Neural progenitor cell (in vitro differentiated cells): ENCODE data around the gene PPP1R9B. TPM values are rescaled to one million over a fixed set of nuclear protein-coding genes. Genes with fewer than 3 reads are reported as not detected.

Experiments used
- DNase-seq: peaks from one replicate; pipeline ENCODE4 v3.0.0-alpha.2; 2016; ENCODE audit warnings: low spot score
- H2AFZ ChIP-seq: fragments of 200-600 bp; sonication (generic); replicated peaks from 2 replicates; pipeline ENCODE4 v1.6.1; 2016; ENCODE audit warnings: antibody characterized with exemption
- H3F3A ChIP-seq: fragments of 200-600 bp; sonication (generic); 2 replicates; pipeline ENCODE4 v1.6.1; 2016; ENCODE audit warnings: antibody characterized with exemption, low read depth
- H3K27ac ChIP-seq: fragments of 200-600 bp; sonication (generic); 2 replicates; pipeline ENCODE4 v1.5.1; 2016; ENCODE audit warnings: mild to moderate bottlenecking
- H3K27me3 ChIP-seq: fragments of 200-600 bp; sonication (generic); 2 replicates; pipeline ENCODE4 v1.6.1; 2016; ENCODE audit warnings: mild to moderate bottlenecking, moderate library complexity
- H3K36me3 ChIP-seq: fragments of 200-600 bp; sonication (generic); 2 replicates; pipeline ENCODE4 v1.5.1; 2016
- H3K4me1 ChIP-seq: fragments of 200-600 bp; sonication (generic); 2 replicates; pipeline ENCODE4 v1.6.1; 2016; ENCODE audit warnings: mixed run types
- H3K4me2 ChIP-seq: fragments of 200-600 bp; sonication (generic); 2 replicates; pipeline ENCODE4 v1.6.1; 2016
- H3K4me3 ChIP-seq: fragments of 200-600 bp; sonication (generic); 2 replicates; pipeline ENCODE4 v1.5.1; 2016
- H3K79me2 ChIP-seq: fragments of 200-600 bp; sonication (generic); 2 replicates; pipeline ENCODE4 v1.6.1; 2016; ENCODE audit warnings: low read depth
- H3K9ac ChIP-seq: fragments of 200-600 bp; sonication (generic); 2 replicates; pipeline ENCODE4 v1.6.1; 2016
- H3K9me3 ChIP-seq: fragments of 200-600 bp; sonication (generic); 2 replicates; pipeline ENCODE4 v1.5.1; 2016; ENCODE audit warnings: low read depth
- H4K20me1 ChIP-seq: fragments of 200-600 bp; sonication (generic); 2 replicates; pipeline ENCODE4 v1.6.1; 2016; ENCODE audit warnings: low read depth
- H3K27ac Mint-ChIP-seq: 3 replicates; pipeline ENCODE4 v1.8.0; 2021; ENCODE audit warnings: mixed read lengths
- H3K27me3 Mint-ChIP-seq: 2 replicates; pipeline ENCODE4 v1.8.0; 2022; ENCODE audit warnings: low read depth, mild to moderate bottlenecking, inconsistent platforms, moderate library complexity, mixed read lengths; ENCODE audit not compliant: insufficient read depth
- H3K36me3 Mint-ChIP-seq: 3 replicates; pipeline ENCODE4 v1.8.0; 2021; ENCODE audit warnings: mixed read lengths
- H3K4me1 Mint-ChIP-seq: 3 replicates; pipeline ENCODE4 v1.8.0; 2021; ENCODE audit warnings: mixed read lengths
- H3K4me3 Mint-ChIP-seq: 3 replicates; pipeline ENCODE4 v1.8.0; 2021; ENCODE audit warnings: mild to moderate bottlenecking, moderate library complexity, mixed read lengths
- H3K9me3 Mint-ChIP-seq: 3 replicates; pipeline ENCODE4 v1.8.0; 2020; ENCODE audit warnings: mixed read lengths
- CTCF ChIP-seq: fragments of 200-600 bp; sonication (generic); IDR thresholded peaks from 2 replicates; pipeline ENCODE4 v1.5.1; 2017; ENCODE audit warnings: antibody characterized with exemption, mild to moderate bottlenecking
- EZH2 ChIP-seq: fragments of 200-600 bp; sonication (generic); IDR thresholded peaks from 2 replicates; pipeline ENCODE4 v1.6.1; 2017; ENCODE audit warnings: antibody characterized with exemption, mild to moderate bottlenecking, moderate library complexity
- EZH2phosphoT487 ChIP-seq: fragments of 200-600 bp; sonication (generic); IDR thresholded peaks from 2 replicates; pipeline ENCODE4 v1.6.1; 2017; ENCODE audit warnings: antibody characterized with exemption
- total RNA-seq: library from RNA; depleted of rRNA; stranded (reverse); fragments of >200 nt; gene quantifications from 2 replicates; pipeline ENCODE4 v1.2.3, GENCODE V29; 2015; ENCODE audit warnings: low replicate concordance

PPP1R9B gene
- total RNA-seq, 1 donor from 2014 or later, result 12.0 TPM

GRCh38 chr17:50163843-50164696 is 13.6 kb upstream of the PPP1R9B start:
- no peak overlapping the region for H2AFZ ChIP-seq
- H3K79me2 ChIP-seq, result no peaks in the 10 kb centered on the region
- H3K4me3 ChIP-seq, result no peak overlapping the region
- Mint-ChIP-seq H3K4me1 (peaks cover 20% of the 10 kb centered on the region), H3K9me3 (no peaks in the 10 kb centered on the region), H3K4me3 (no peak overlapping the region), H3K36me3 (no peaks in the 10 kb centered on the region), H3K27ac (no peak overlapping the region), H3K27me3 (peaks cover 13% of the 10 kb centered on the region)
- H3K36me3 ChIP-seq, result no peaks in the 10 kb centered on the region
- peaks cover 17% of the 10 kb centered on the region for H3K4me1 ChIP-seq
- peaks cover 17% of the 10 kb centered on the region for H3F3A ChIP-seq
- H3K27me3 ChIP-seq, result peaks cover 5% of the 10 kb centered on the region
- H3K4me2 ChIP-seq, result no peak overlapping the region
- H3K27ac ChIP-seq, result no peak overlapping the region
- no peaks in the 10 kb centered on the region for H3K9me3 ChIP-seq
- no peak overlapping the region for H3K9ac ChIP-seq
- H4K20me1 ChIP-seq, result no peaks in the 10 kb centered on the region
- DNase-seq, result no peak
- TF ChIP-seq EZH2phosphoT487 (no peak), CTCF (no peak), EZH2 (no peak)

- TF ChIP-seq EZH2, result no peak
- H3K79me2 ChIP-seq, result no peaks in the 10 kb centered on the region
- H3K9ac ChIP-seq, result no peak overlapping the region
- H3F3A ChIP-seq, result peaks cover 17% of the 10 kb centered on the region
- H3K36me3 Mint-ChIP-seq, result no peaks in the 10 kb centered on the region
- H3K36me3 ChIP-seq, result no peaks in the 10 kb centered on the region
- H3K27ac ChIP-seq, result no peak overlapping the region
- no peak for DNase-seq
- no peak overlapping the region for H3K4me3 Mint-ChIP-seq
- H3K27ac Mint-ChIP-seq, result no peak overlapping the region
- peaks cover 5% of the 10 kb centered on the region for H3K27me3 ChIP-seq
- no peaks in the 10 kb centered on the region for H3K9me3 Mint-ChIP-seq
- H3K27me3 Mint-ChIP-seq, result peaks cover 4% of the 10 kb centered on the region
- H3K4me3 ChIP-seq, result no peak overlapping the region
- no peak overlapping the region for H3K4me2 ChIP-seq
- H4K20me1 ChIP-seq, result no peaks in the 10 kb centered on the region
- H2AFZ ChIP-seq, result no peak overlapping the region
- H3K9me3 ChIP-seq, result no peaks in the 10 kb centered on the region
- peaks cover 20% of the 10 kb centered on the region for H3K4me1 Mint-ChIP-seq
- peaks cover 17% of the 10 kb centered on the region for H3K4me1 ChIP-seq
Measured at GRCh38 chr17:50162466-50163254, 12.2 kb upstream of the PPP1R9B start.

GRCh38 chr17:50161911-50162288 is 11.4 kb upstream of the PPP1R9B start:
- TF ChIP-seq CTCF (no peak), EZH2 (no peak), EZH2phosphoT487 (no peak)
- H3K36me3 Mint-ChIP-seq, result no peaks in the 10 kb centered on the region
- H3K4me2 ChIP-seq, result peak overlapping the region; percentile 78
- peak overlapping the region; percentile 86 for H3K4me3 Mint-ChIP-seq
- peaks cover 17% of the 10 kb centered on the region for H3K4me1 ChIP-seq
- peaks cover 17% of the 10 kb centered on the region for H3F3A ChIP-seq
- no peaks in the 10 kb centered on the region for H3K79me2 ChIP-seq
- no peaks in the 10 kb centered on the region for H3K9me3 Mint-ChIP-seq
- H3K4me3 ChIP-seq, result peak overlapping the region; percentile 46
- H3K36me3 ChIP-seq, result no peaks in the 10 kb centered on the region
- peaks cover 4% of the 10 kb centered on the region for H3K27me3 Mint-ChIP-seq
- H3K9me3 ChIP-seq, result no peaks in the 10 kb centered on the region
- no peak overlapping the region for H3K27ac ChIP-seq
- no peaks in the 10 kb centered on the region for H4K20me1 ChIP-seq
- no peak for DNase-seq
- peaks cover 5% of the 10 kb centered on the region for H3K27me3 ChIP-seq
- H2AFZ ChIP-seq, result peak overlapping the region; percentile 75
- H3K9ac ChIP-seq, result no peak overlapping the region
- H3K4me1 Mint-ChIP-seq, result peaks cover 20% of the 10 kb centered on the region
- peak overlapping the region; percentile 95 for H3K27ac Mint-ChIP-seq
